ENCODE data around the gene DIP2A.
A peak's percentile ranks its signal among the peaks of the same experiment; 100 is the strongest.

The DIP2A gene

DNA sequence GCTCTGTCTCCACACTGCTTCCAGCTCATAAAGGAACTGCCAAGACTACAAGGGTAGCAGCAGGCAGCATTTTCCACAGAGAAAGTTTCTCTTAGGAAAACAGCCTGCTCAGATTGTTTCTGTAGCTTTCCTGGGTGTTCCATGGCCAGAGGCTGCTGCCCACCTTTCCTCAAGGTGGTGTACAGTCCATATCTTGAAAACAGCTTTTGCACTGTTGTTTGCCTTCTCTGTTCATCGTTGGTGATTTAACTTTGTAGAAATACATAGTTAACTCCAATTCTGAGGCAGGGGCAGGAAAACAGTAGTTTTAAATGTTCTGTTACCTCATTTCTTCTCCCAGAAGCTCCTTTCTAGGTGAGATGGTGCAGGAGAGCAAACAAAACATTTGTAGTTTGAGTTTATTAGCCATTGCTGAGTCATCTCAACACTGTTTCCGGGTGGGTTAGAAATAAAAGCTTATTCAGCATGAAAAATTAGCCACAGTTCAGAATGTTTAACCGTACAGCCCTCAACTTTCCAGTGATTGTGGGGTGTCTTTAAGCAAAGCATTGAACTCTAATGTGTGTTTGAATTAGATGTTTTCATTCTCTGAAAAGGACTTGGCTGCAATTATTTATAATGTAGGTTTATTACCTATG, 41.7 kb downstream of the DIP2A start:
- no peak for TF ChIP-seq CTCF (IDR thresholded peaks at IDR 0.05; ENCODE audit: low read depth, low read length)
- DNase-seq = no peak
- Histone ChIP-seq H3K36me3 (peaks cover 69% of the 10 kb centered on the region), H3K9me3 (ENCODE audit: severe bottlenecking) (no peaks in the 10 kb centered on the region), H3K27me3 (ENCODE audit: insufficient read depth, low read depth, severe bottlenecking) (no peaks in the 10 kb centered on the region), H3K27ac (no peak overlapping the region), H3K4me3 (ENCODE audit: low read depth, low read length) (no peak overlapping the region)

DNA sequence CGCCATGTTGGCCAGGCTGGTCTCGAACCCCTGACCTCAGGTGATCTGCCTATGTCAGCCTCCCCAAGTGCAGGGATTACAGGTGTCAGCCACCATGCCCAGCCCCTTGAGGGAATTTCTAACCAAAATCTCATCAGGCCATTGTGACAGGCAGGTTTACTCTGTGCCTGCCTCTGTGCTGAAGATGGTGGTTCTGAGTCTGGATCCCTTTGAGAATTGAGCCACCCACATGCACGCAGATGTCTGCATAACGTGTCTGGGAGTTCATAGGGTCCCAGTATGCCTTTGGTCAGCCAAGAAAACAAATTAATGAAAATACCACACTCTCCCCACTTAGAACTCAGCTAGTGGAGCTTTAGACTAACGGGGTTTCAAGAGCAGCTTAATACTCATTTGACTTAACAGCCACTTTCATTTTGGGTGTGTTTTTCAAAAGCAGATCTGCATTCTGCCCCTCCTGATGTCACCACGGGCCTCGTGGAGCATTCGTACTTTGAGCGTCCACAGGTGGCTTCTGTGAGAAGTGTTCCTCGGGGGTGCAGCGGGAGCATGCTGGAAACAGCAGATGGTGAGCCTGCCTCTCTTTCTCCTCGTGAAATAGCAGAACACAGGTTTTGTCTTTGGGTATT, 45.3 kb downstream of the DIP2A start:
- Histone ChIP-seq H3K27me3 (ENCODE audit: insufficient read depth, low read depth, severe bottlenecking) (no peaks in the 10 kb centered on the region), H3K4me3 (ENCODE audit: low read depth, low read length) (no peak overlapping the region), H3K9me3 (ENCODE audit: severe bottlenecking) (no peaks in the 10 kb centered on the region), H3K36me3 (peaks cover 63% of the 10 kb centered on the region), H3K27ac (no peak overlapping the region)
- no peak for TF ChIP-seq CTCF (IDR thresholded peaks at IDR 0.05; ENCODE audit: low read depth, low read length)
- DNase-seq = peak; percentile 28

GRCh38 chr21:46504666-46505065, 46.0 kb downstream of the DIP2A start:
- Histone ChIP-seq H3K27me3 (ENCODE audit: insufficient read depth, low read depth, severe bottlenecking) (no peaks in the 10 kb centered on the region), H3K36me3 (peaks cover 59% of the 10 kb centered on the region), H3K4me3 (ENCODE audit: low read depth, low read length) (no peak overlapping the region), H3K27ac (no peak overlapping the region), H3K9me3 (ENCODE audit: severe bottlenecking) (no peaks in the 10 kb centered on the region)
- no peak for DNase-seq
- no peak for TF ChIP-seq CTCF (IDR thresholded peaks at IDR 0.05; ENCODE audit: low read depth, low read length)

DNA sequence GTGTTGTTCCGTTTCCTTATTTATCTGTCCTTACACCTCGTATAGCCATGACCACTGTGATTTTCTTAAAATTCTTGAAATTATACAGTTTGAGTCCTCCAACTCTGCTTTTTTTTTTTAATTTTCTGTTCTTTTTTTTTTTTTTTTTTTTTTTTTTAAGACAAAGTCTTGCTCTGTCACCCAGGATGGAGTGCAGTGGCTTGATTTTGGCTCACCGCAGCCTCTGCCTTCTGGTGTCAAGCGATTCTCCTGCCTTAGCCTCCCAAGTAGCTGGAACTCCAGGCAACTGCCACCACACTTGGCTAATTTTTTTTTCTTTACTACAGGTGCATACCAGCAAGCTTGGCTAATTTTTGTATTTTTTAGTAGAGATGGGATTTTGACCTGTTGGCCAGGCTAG, 48.9 kb downstream of the DIP2A start:
- H3K27me3 ChIP-seq (ENCODE audit: insufficient read depth, low read depth, severe bottlenecking) = no peaks in the 10 kb centered on the region
- TF ChIP-seq CTCF (IDR thresholded peaks at IDR 0.05; ENCODE audit: low read depth, low read length) = no peak
- peaks cover 63% of the 10 kb centered on the region for H3K36me3 ChIP-seq

GRCh38 chr21:46509741-46510502, 51.2 kb downstream of the DIP2A start:
- Histone ChIP-seq H3K9me3 (ENCODE audit: severe bottlenecking) (no peaks in the 10 kb centered on the region), H3K27me3 (ENCODE audit: insufficient read depth, low read depth, severe bottlenecking) (no peaks in the 10 kb centered on the region), H3K27ac (peak overlapping the region; percentile 9), H3K4me3 (ENCODE audit: low read depth, low read length) (no peak overlapping the region), H3K36me3 (peaks cover 44% of the 10 kb centered on the region)
- DNase-seq = peak; percentile 92
- TF ChIP-seq CTCF (IDR thresholded peaks at IDR 0.05; ENCODE audit: low read depth, low read length) = no peak

More for the DNA sequence above, 48.9 kb downstream of the DIP2A start:
- no peak overlapping the region for H3K27ac ChIP-seq
- DNase-seq = no peak
- no peak overlapping the region for H3K4me3 ChIP-seq (ENCODE audit: low read depth, low read length)
- no peaks in the 10 kb centered on the region for H3K9me3 ChIP-seq (ENCODE audit: severe bottlenecking)

Measured in WERI-Rb-1 (cell line).